Measurements from ENCODE around the gene DAD1. TPM values are rescaled to one million over a fixed set of nuclear protein-coding genes. Genes with fewer than 3 reads are reported as not detected.

Gene DAD1
- polyA plus RNA-seq, 1 donor (not counting 4 experiments of a cell fraction or from before 2014, with no cell fraction given) = 351 TPM

GRCh38 chr14:22560662-22561365 lies 28.2 kb downstream of the DAD1 start:
- dilution Hi-C loops (cut with MboI; ENCODE audit: extremely low pct_ligation_motif_present, low sequenced_read_pairs) = no loop called here
- no peak for TF ChIP-seq EZH2 (IDR thresholded peaks at IDR 0.05; ENCODE audit: low read length)
- H3K9ac ChIP-seq (ENCODE audit: control insufficient read depth, extremely low read depth, insufficient read depth, low read length) = no peak overlapping the region
- H3K4me2 ChIP-seq (ENCODE audit: control insufficient read depth, extremely low read depth, insufficient read depth, low read depth, low read length) = no peak overlapping the region
- H3K9me3 ChIP-seq (ENCODE audit: control insufficient read depth, low read depth, low read length) = no peaks in the 10 kb centered on the region
- no peaks in the 10 kb centered on the region for H3K79me2 ChIP-seq (ENCODE audit: control insufficient read depth, insufficient read depth, low read length)
- no peak overlapping the region for H2AFZ ChIP-seq (ENCODE audit: control insufficient read depth, low read length)
- no peaks in the 10 kb centered on the region for H4K20me1 ChIP-seq (ENCODE audit: control insufficient read depth, extremely low read depth, insufficient read depth, low read length)
- H3K27ac ChIP-seq (ENCODE audit: control insufficient read depth, insufficient read depth, low read length) = no peak overlapping the region
- no peak overlapping the region for H3K4me3 ChIP-seq (ENCODE audit: control insufficient read depth in 2 of 3, extremely low read depth in 1 of 3, insufficient read depth in 2 of 3, low read depth in 1 of 3, low read length in 3 of 3)
- FAIRE-seq (no peak), DNase-seq (ENCODE audit: low read depth, low spot score) (no peak)
- peaks cover 7 to 11% of the 10 kb centered on the region in 2 experiments for H3K36me3 ChIP-seq (ENCODE audit: control insufficient read depth in 2 of 2, extremely low read depth in 1 of 2, insufficient read depth in 2 of 2, low read length in 2 of 2)
- no peaks in the 10 kb centered on the region for H3K27me3 ChIP-seq (ENCODE audit: control insufficient read depth, extremely low read depth, insufficient read depth, low read length)
- peaks cover 15% of the 10 kb centered on the region for H3K4me1 ChIP-seq (ENCODE audit: control insufficient read depth, extremely low read depth, insufficient read depth, low read length)
- no peaks in the 10 kb centered on the region for H3K9me1 ChIP-seq (ENCODE audit: control insufficient read depth, extremely low read depth, insufficient read depth, low read length)

GRCh38 chr14:22559041-22559440 lies 30.0 kb downstream of the DAD1 start:
- Histone ChIP-seq H3K9me3 (ENCODE audit: control insufficient read depth, low read depth, low read length) (no peaks in the 10 kb centered on the region), H4K20me1 (ENCODE audit: control insufficient read depth, extremely low read depth, insufficient read depth, low read length) (no peaks in the 10 kb centered on the region), H3K4me3 (ENCODE audit: control insufficient read depth in 2 of 3, extremely low read depth in 1 of 3, insufficient read depth in 2 of 3, low read depth in 1 of 3, low read length in 3 of 3) (no peak overlapping the region), H2AFZ (ENCODE audit: control insufficient read depth, low read length) (no peak overlapping the region), H3K4me1 (ENCODE audit: control insufficient read depth, extremely low read depth, insufficient read depth, low read length) (peaks cover 22% of the 10 kb centered on the region), H3K9ac (ENCODE audit: control insufficient read depth, extremely low read depth, insufficient read depth, low read length) (no peak overlapping the region), H3K27me3 (ENCODE audit: control insufficient read depth, extremely low read depth, insufficient read depth, low read length) (no peaks in the 10 kb centered on the region), H3K27ac (ENCODE audit: control insufficient read depth, insufficient read depth, low read length) (no peak overlapping the region), H3K36me3 (ENCODE audit: control insufficient read depth in 2 of 2, extremely low read depth in 1 of 2, insufficient read depth in 2 of 2, low read length in 2 of 2) (peaks cover 4 to 7% of the 10 kb centered on the region in 2 experiments), H3K9me1 (ENCODE audit: control insufficient read depth, extremely low read depth, insufficient read depth, low read length) (no peaks in the 10 kb centered on the region), H3K4me2 (ENCODE audit: control insufficient read depth, extremely low read depth, insufficient read depth, low read depth, low read length) (no peak overlapping the region), H3K79me2 (ENCODE audit: control insufficient read depth, insufficient read depth, low read length) (no peaks in the 10 kb centered on the region)
- no peak for FAIRE-seq
- no peak for TF ChIP-seq CTCF (optimal IDR thresholded peaks at IDR 0.05 in 1 of 3, IDR thresholded peaks at IDR 0.05 in 1 of 3, conservative IDR thresholded peaks at IDR 0.05 in 1 of 3; ENCODE audit: extremely low read depth in 1 of 3, insufficient read depth in 2 of 3, low read length in 3 of 3)
- TF ChIP-seq EZH2 (IDR thresholded peaks at IDR 0.05; ENCODE audit: low read length) = no peak
- dilution Hi-C loops (cut with MboI; ENCODE audit: extremely low pct_ligation_motif_present, low sequenced_read_pairs) = no loop called here
- no peak for DNase-seq (ENCODE audit: low read depth, low spot score)

Data from keratinocyte (primary cell).